Nephron (organoid): ENCODE results near the gene FBXO10.
A peak's percentile ranks its signal among the peaks of the same experiment; 100 is the strongest.
"Not testable (repeated sequence)": the region's sequence is repeated elsewhere in the genome, so short reads cannot be mapped to it uniquely, and the experiment has no call there.

ENCODE experiments used
- H3K27ac Mint-ChIP-seq, 3 experiments: 2 replicates each; pipeline ENCODE4 v1.8.0; 2020; ENCODE audit warnings: mixed read lengths in 3 of 3, mild to moderate bottlenecking in 2 of 3, moderate library complexity in 1 of 3
- H3K27me3 Mint-ChIP-seq: 2 replicates; pipeline ENCODE4 v1.8.0; 2021; ENCODE audit warnings: low read depth, mild to moderate bottlenecking, moderate library complexity, mixed read lengths
- H3K36me3 Mint-ChIP-seq: 2 replicates; pipeline ENCODE4 v1.8.0; 2020; ENCODE audit warnings: low read depth, mixed read lengths
- H3K4me1 Mint-ChIP-seq: 2 replicates; pipeline ENCODE4 v1.8.0; 2020; ENCODE audit warnings: mixed read lengths
- H3K4me3 Mint-ChIP-seq, 3 experiments: 2 replicates each; pipeline ENCODE4 v1.8.0; 2020; ENCODE audit warnings: mild to moderate bottlenecking in 3 of 3, mixed read lengths in 3 of 3, moderate library complexity in 2 of 3
- H3K9me3 Mint-ChIP-seq: 2 replicates; pipeline ENCODE4 v1.8.0; 2020; ENCODE audit warnings: mixed read lengths
- TF ChIP-seq, protein P1 (sequence below), 3 experiments: fragments of 200-600 bp; sonication (generic); IDR thresholded peaks; one replicate each; pipeline ENCODE4 v1.5.0; 2021; ENCODE audit warnings: antibody characterized with exemption in 3 of 3; ENCODE audit not compliant: unreplicated experiment in 3 of 3

The FBXO10 gene

DNA sequence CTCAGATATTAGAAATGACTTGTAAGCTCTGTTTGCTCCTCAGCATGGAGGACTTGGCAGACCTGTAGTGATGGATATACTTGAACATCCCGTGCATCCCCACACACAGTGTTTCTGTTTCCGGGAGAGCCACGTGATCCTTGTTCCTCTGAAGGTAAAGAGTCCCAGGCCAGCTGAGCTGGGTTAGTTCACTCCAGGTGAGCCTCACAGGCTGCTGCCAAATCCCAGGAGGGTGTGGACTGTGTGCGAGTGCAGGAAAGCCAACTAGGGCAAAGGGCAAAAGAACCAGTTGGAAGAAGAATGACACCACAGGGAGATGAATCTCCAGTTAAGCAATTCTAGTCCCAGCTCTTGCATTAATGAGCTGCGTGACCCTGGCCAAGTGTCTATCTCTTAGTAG, 26.6 kb upstream of the FBXO10 start:
- TF ChIP-seq, protein P1, sequence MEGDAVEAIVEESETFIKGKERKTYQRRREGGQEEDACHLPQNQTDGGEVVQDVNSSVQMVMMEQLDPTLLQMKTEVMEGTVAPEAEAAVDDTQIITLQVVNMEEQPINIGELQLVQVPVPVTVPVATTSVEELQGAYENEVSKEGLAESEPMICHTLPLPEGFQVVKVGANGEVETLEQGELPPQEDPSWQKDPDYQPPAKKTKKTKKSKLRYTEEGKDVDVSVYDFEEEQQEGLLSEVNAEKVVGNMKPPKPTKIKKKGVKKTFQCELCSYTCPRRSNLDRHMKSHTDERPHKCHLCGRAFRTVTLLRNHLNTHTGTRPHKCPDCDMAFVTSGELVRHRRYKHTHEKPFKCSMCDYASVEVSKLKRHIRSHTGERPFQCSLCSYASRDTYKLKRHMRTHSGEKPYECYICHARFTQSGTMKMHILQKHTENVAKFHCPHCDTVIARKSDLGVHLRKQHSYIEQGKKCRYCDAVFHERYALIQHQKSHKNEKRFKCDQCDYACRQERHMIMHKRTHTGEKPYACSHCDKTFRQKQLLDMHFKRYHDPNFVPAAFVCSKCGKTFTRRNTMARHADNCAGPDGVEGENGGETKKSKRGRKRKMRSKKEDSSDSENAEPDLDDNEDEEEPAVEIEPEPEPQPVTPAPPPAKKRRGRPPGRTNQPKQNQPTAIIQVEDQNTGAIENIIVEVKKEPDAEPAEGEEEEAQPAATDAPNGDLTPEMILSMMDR (IDR thresholded peaks at IDR 0.05; ENCODE audit: unreplicated experiment in 3 of 3), result no peak
- no peak overlapping the region for H3K4me3 Mint-ChIP-seq
- H3K27ac Mint-ChIP-seq, result no peak overlapping the region
- H3K36me3 Mint-ChIP-seq, result no peaks in the 10 kb centered on the region
- H3K4me1 Mint-ChIP-seq, result no peaks in the 10 kb centered on the region
- no peaks in the 10 kb centered on the region for H3K9me3 Mint-ChIP-seq
- peaks cover 17% of the 10 kb centered on the region for H3K27me3 Mint-ChIP-seq

DNA sequence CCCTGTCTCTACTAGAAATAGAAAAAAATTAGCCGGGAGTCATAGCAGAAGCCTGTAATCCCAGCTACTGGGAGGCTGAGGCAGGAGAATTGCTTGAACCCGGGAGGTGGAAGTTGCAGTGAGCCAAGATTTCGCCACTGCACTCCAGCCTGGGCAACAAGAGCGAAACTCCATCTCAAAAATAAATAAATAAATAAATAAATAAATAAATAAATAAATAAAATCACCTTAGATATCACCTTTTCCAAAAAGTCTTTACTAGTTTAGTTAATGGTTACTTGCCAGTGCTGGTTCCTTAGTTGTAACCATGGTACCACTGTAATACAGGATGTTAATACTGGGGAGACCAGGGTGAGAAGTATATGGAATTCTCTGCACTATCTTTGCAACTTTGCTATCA, 25.9 kb upstream of the FBXO10 start:
- H3K4me3 Mint-ChIP-seq, H3K4me1 Mint-ChIP-seq, H3K36me3 Mint-ChIP-seq, H3K9me3 Mint-ChIP-seq, H3K27ac Mint-ChIP-seq: not testable (repeated sequence)
- H3K27me3 Mint-ChIP-seq, result peaks cover 17% of the 10 kb centered on the region

DNA sequence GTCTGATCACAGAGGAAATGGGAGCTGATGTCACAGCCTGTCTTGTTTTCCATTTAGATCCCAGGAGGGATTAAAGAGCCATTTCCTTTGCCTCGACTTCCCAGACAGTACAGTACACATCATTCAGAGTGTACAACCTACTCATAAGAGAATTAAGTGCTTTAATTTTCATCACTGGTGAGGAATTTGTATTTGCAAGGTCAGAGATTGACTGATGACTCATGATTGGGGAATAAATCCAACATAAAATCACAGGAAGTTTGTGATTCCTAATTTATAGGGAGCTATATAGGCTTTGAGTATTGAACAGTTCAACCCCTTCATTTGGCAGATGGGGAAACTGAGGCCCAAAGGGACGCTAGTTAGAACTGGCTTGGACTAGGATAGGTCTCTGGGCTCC, 20.3 kb upstream of the FBXO10 start:
- H3K4me1 Mint-ChIP-seq, result peaks cover 11% of the 10 kb centered on the region
- H3K4me3 Mint-ChIP-seq, result no peak overlapping the region
- H3K36me3 Mint-ChIP-seq, result no peaks in the 10 kb centered on the region
- TF ChIP-seq, protein P1 (IDR thresholded peaks at IDR 0.05; ENCODE audit: unreplicated experiment in 3 of 3), result no peak
- no peak overlapping the region for H3K27ac Mint-ChIP-seq
- peaks cover 15% of the 10 kb centered on the region for H3K27me3 Mint-ChIP-seq
- no peaks in the 10 kb centered on the region for H3K9me3 Mint-ChIP-seq

DNA sequence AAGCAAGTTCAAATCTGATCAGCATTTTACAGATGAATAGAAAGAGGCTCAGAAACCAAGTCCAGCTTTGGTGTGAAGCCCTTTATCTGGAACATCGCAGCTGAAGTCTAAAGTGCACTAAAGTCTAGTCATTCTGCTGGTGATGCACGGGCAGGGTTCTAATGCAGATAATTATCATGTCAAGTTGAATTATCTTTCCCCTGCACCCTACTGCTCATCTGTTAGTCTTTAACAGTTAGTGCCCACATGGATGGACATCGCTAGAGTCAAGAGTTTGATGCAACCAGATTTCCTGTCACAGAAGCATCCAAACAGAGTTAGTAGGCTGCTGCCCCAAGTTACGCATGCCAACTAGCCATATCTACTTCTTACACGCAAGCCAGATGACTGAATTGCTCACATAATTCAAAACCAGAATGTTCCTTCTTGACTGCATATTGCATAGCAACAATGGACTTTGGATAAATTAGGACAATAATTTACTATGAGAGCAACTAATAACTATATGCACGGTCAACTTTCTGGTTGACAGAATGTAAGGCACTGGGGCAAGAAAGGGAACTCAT, 17.8 kb upstream of the FBXO10 start:
- Mint-ChIP-seq H3K36me3 (no peaks in the 10 kb centered on the region), H3K4me1 (peaks cover 25% of the 10 kb centered on the region), H3K27me3 (peaks cover 6% of the 10 kb centered on the region), H3K27ac (peak overlapping the region; percentile 45 to 82 (median 55)), H3K4me3 (peak overlapping the region; percentile 75 to 77 (median 75)), H3K9me3 (no peaks in the 10 kb centered on the region)
- TF ChIP-seq, protein P1 (IDR thresholded peaks at IDR 0.05; ENCODE audit: unreplicated experiment in 3 of 3), result no peak

DNA sequence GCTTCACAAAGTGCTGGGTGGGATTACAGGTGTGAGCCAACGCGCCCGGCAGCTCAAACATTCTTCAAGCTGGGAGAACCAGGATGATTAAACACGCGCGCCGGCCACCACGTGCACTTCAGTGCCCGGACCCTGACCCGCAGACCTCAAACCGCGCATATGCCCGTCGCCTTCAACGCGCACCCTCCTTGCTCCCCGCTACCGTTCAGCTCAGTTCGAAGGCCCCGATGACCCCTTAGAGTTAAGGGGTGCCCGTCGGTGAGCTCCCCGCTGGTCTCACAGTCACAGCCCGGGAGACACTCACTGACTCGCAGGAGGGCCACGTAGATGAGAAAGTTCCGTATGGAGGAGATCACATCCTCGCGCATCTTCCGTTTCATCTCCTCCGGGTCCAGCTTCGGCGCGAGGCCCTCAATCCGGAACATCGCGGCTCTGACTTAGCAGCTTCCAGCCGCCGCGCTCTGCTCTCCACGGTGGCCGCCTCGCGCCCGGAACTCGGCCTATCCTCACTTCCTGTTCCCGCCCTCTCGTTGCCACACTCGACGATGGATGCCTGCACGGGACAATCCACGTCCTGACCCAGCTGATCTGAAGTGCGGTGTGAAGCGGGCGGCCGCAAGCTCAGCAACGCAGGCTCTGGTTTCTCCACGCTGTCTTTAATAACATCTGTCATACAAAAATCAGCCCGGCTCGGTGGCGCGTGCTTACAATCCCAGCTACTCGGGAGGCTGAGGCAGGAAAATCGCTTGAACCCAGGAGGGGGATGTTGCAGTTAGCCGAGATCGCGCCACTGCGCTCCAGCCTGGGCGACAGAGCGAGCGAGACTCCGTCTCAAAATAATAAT, 16.1 kb upstream of the FBXO10 start, which contains the start of gene TOMM5:
TOMM5 (minus strand) TSS at position 490 of the 844 bp plus-strand sequence; CDS start at position 425, 65 bp downstream.
- H3K4me1 Mint-ChIP-seq, result peaks cover 25% of the 10 kb centered on the region
- TF ChIP-seq, protein P1 (IDR thresholded peaks at IDR 0.05; ENCODE audit: unreplicated experiment in 3 of 3), result no peak
- peak within 1 kb of the TSS; percentile 95 to 98 (median 95) for H3K27ac Mint-ChIP-seq
- H3K9me3 Mint-ChIP-seq, result no peaks in the 10 kb centered on the region
- H3K27me3 Mint-ChIP-seq, result peaks cover 6% of the 10 kb centered on the region
- H3K4me3 Mint-ChIP-seq, result peak within 1 kb of the TSS; percentile 98 to 99 (median 98)
- peaks cover 13% of the 10 kb centered on the region for H3K36me3 Mint-ChIP-seq

DNA sequence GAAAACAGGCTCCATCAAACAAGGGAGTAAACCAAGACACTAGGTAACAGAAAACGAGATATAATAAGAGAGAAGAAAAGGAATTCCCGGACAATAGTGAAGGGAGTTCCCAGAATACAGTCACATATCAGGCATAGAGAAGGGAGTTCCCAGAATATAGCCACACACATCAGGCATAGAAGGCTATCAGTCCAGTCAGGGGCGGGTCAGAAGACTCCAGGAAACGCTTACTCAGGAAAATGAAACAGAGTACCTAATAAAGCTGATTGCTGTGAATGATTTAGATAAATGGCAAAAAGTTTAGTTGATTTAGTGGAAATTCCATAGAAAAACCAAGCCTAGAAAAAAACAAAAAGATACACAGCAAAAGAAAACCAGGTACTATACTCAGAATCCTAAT, 11.3 kb upstream of the FBXO10 start:
- peaks cover 46% of the 10 kb centered on the region for H3K36me3 Mint-ChIP-seq
- no peaks in the 10 kb centered on the region for H3K9me3 Mint-ChIP-seq
- H3K4me1 Mint-ChIP-seq, result peaks cover 37% of the 10 kb centered on the region
- H3K27ac Mint-ChIP-seq, result no peak overlapping the region
- H3K4me3 Mint-ChIP-seq, result peak overlapping the region in 1 of 3 experiments; percentile 10
- TF ChIP-seq, protein P1 (IDR thresholded peaks at IDR 0.05; ENCODE audit: unreplicated experiment in 3 of 3), result no peak
- no peaks in the 10 kb centered on the region for H3K27me3 Mint-ChIP-seq
